Stomach (tissue), 4 donors: ENCODE results near the gene BRD2.

Experiments
- EP300 ChIP-seq: sonication (generic); formaldehyde crosslinking; IDR thresholded peaks from one replicate; pipeline ENCODE4 v1.6.1; 2017; ENCODE audit warnings: antibody characterized with exemption
- POLR2A ChIP-seq, 4 donors: fragments of 450-650 bp; IDR thresholded peaks; one replicate each; pipeline ENCODE4 v1.6.1; 2016; ENCODE audit warnings: antibody characterized with exemption in 4 of 4, control low read depth in 2 of 4, mild to moderate bottlenecking in 1 of 4, moderate library complexity in 1 of 4
- TF ChIP-seq, protein P1 (sequence below), 7 experiments: fragments of 450-650 bp in 4 of 7; fragments of 200-600 bp in 3 of 7; sonication (generic) in 3 of 7; IDR thresholded peaks; one replicate each; pipeline ENCODE4 v1.5.1; 2016 to 2019; ENCODE audit warnings: antibody characterized with exemption in 7 of 7, control low read depth in 2 of 7, mild to moderate bottlenecking in 1 of 7

DNA sequence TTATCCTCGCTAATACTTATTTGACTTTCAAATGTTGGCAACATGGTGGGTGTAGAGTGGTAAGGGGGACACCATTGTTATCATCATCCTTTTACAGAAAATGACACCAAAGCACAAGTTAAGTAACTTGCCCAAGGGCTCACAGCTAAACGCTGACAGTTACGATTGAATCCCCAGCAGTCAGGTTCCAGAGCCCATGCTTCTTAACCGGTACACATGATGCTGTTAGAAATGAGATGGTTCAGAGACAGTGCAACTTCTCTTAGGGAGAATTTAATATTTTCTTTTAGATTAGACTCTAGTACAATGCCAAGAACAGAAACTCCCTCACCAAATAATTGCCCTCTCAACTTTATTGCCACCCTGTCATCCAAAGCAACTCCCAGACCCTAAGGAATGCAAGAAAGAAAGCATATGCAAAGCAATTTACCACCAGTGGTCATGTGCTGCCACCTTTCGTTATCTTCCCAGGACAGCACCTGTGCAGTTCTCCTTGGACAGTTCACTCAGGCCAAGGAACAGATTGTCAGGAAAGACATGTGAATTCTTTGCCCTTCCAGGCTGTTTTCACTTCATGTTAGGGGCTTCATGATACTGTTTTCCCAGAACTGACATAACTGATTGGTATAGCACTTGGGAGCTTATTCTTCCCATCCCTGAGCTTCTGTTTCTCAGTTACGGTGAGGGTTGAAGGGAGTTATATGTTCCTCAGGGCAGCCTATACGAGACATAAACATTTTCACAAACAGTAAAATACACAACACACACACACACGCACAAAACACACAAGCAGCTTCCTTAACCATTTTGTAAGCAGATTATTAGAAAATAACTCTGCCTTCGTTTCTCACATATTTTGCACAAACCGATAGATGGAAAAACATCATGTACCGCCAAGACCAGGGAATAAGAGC is 20.6 kb upstream of the BRD2 start:
- TF ChIP-seq, protein P1, sequence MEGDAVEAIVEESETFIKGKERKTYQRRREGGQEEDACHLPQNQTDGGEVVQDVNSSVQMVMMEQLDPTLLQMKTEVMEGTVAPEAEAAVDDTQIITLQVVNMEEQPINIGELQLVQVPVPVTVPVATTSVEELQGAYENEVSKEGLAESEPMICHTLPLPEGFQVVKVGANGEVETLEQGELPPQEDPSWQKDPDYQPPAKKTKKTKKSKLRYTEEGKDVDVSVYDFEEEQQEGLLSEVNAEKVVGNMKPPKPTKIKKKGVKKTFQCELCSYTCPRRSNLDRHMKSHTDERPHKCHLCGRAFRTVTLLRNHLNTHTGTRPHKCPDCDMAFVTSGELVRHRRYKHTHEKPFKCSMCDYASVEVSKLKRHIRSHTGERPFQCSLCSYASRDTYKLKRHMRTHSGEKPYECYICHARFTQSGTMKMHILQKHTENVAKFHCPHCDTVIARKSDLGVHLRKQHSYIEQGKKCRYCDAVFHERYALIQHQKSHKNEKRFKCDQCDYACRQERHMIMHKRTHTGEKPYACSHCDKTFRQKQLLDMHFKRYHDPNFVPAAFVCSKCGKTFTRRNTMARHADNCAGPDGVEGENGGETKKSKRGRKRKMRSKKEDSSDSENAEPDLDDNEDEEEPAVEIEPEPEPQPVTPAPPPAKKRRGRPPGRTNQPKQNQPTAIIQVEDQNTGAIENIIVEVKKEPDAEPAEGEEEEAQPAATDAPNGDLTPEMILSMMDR (IDR thresholded peaks at IDR 0.05) = peak in 3 of 7 experiments; percentile 31 to 60 (median 34)
- TF ChIP-seq POLR2A (IDR thresholded peaks at IDR 0.05) (no peak), EP300 (no peak)
